ENCODE measurements around the gene NEK11.

The NEK11 gene

DNA sequence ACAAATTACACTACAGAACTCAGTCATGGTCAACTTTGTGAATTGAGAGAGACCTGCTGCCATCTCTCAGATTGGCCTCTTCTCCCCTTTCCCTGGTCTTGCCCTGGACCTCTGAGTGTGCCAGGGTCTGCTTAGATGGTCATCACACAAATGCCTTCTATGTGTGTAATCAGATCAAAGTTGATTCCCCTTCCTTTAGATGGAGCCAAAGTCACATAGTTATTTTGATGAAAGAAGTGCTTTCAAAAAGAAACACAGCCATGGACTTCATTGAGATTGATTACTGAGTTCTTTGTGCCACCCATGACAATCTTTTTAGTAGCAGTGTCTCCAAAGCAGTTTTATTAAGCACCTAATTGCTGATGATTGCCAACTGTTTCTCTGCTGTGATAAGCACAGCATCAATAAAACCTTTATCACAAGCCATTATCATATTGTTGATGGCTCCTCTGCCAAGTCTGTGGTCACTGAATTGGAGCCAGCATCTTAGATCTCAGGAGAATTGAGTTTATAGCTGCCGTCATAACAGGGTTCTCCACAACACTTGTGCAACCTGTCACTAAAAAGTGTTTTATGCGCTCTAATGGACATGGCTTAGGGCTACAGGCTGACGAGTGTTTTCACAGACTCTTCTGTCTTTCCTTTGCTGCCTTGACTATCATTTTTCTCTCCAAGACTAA lies 205.2 kb downstream of the NEK11 start:
- no peak for DNase-seq

DNA sequence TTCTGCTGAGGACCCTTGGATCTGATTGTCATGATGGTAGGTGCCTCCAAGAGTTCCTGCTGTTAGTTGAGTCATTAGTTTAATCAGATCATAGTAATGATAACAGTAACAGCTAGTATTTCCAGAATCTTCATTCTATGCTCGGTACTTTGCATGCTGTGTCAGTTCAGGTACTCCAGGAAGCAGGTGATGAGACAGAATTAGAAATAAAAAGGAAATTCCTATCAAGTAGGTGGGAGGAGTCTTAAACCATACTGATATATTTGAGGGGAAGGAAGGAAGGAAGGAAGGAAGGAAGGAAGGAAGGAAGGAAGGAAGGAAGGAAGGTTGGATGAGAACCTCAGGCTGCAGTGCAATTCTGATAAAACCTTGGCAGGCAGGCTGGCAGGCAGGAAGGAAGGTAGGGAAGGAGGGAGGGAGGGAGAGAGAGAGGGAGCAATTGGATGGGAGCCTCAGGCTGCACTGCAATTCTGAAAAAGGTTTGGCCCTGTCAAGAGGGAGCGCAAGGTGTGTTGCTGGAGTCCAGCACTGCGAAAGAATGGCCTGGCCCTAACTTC lies 206.1 kb downstream of the NEK11 start:
- no peak for DNase-seq

DNA sequence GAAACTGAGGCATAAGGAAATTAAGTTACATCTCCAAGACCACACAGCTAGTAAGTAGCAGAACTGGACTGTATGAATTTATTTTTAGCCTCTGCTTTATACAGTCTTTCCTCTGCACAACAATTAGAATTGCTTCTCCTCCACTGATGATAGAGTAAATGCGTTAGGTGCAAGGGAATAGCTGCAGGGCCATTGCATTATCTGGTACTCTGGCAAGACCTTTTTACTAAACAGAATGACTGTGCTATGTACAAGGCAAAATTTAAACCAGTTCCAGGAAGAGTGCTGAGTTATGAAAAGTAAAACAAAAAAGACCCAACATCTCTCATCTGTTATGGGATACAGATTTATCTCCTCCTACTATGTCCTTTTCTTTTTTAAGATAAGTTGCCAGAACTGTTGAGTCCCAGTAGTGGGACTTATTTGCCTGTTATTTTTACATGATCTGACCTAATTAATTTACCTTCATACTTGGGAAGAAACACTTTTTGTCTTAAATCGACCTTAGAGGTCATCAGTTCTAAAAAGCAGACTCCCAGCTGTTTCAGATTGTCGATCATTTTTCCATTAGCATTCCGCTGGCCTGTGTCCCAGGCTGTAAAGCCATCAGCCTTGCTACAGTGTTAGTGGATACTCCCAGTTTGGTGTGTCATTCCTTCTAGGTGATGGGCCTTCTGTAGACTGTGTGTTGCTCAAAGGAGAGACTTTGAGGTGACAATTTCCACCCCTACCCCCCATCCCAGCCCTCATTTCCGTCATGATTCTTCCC lies 207.4 kb downstream of the NEK11 start:
- DNase-seq = no peak

DNA sequence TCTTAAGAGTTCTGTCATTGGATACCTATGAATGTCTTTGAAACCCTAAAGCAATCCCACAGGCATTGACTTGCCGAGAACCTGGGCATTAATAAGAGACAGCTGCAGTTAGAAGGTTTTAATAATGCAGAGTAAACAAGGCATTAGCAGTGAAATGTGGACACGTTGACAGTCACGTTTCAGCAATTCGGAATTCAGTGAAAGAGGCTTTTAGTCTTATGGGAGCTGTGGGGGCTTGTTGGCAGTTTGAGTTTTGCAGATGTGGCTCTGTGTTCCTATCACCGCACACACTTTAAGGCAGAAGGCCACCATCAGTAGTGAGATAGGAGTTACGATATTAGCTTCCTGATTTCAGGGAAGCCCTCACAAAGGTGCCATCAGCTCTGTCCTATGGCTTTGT lies 209.7 kb downstream of the NEK11 start:
- DNase-seq = no peak

DNA sequence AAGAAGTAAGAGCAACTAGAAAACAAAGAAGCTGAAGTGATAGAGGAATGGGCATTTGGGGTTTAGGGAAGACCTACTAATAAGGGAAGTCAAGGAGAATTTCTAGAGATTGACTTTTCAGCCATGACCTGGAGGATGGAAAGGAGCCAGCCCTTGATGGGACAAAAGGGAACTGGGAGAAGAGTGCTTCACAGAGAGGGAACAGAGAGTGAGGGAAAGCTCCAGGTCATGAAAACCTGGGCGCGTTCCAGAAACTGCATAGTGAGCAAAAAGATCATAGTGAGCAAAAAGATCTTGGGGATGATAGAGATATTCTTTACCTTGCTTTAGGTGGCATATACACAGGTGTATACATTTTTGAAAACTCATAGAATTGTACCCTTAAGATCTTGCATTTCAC lies 211.8 kb downstream of the NEK11 start:
- DNase-seq = no peak

DNA sequence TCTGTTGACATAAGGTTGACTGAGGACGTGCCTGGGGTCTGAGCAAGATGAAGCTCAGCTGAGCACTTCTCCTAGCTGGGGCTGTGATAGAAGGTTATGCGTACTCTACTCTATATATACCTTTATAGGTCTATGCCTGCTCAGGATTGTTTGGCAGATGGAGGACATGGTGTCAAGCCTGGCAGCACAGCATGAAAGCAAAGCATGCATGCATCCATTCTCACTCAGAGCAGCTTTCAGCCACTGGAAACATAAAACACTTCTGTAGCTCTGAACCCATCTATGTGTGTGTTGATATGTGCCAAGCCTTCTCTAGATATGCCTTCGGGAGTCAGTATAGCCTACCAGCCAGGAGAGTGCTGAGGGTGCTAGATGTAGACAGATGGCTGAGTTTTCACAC lies 212.6 kb downstream of the NEK11 start:
- no peak for DNase-seq

DNA sequence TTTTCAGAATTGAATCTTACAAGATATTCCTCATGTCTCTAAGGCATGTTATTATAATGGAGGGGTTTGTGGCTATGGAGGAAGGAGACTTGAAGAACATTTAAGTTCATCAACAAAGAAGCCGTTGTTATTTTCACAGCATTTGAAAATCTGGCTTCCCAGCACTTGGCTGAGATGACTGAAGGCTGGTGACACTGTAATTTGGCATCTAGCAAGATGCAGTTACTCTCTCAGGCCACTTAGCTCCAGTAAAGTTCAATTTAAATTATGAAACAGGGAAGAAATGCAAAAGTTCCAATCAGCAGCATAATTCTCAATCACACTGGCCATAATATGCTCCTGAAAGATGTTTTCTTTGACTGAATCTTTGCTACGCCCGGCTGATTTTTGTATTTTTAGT lies 215.5 kb downstream of the NEK11 start:
- no peak for DNase-seq

DNA sequence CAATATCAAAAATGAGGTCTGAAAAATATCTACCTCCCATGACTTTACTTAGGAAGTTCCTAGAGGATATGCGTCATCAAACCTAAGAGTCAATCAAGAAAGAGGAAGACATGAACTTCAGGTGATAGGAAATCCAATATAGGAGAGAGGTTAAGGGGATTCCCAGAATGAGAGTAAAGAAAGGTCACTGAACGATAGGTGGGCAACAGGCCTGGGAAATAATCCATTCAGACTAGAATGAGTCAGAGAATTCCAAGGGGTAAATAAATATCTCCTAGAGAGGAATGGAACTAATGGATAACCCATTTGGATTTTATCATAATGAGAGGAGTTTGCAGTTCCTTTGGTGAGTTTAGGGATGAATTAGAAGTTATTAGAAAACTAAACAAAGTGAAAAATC lies 223.8 kb downstream of the NEK11 start:
- DNase-seq = no peak

DNA sequence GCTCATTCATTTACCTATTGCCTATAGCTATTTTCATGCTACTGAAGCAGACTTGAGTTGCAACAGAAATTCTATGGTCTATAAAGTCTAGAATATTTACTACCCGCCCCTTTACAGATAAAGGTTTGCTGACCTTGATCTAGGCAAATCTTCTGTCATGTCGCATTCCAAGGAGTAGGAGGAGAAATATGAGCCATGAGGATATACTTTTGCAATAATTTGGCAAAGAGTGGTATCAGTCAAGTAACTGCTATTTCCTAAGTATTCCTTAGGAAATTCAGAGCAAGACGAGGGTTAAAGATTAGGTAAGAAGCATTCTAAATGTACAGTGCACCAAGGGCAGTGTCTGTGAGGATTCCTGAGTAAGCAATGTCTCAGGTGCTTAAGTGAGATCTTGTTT lies 233.8 kb downstream of the NEK11 start:
- DNase-seq = no peak

DNA sequence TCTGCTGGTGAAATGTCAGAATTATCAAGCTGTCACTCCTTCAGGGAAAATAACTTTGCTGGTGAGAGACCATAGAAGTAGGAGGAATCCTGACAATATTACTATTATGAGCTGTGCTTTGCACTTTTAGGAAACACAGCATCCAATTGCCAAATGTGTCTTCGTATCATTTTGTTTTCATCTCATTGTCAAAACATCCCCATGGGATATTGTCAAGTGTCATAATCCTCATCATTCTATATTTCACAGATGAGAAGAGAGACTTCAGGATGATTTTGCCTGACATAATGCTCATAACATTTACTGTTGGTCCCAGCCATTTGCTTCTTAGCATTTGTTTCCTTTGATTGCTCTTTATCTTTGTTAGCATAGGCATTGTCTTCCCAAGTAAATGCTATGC lies 234.4 kb downstream of the NEK11 start:
- no peak for DNase-seq

DNA sequence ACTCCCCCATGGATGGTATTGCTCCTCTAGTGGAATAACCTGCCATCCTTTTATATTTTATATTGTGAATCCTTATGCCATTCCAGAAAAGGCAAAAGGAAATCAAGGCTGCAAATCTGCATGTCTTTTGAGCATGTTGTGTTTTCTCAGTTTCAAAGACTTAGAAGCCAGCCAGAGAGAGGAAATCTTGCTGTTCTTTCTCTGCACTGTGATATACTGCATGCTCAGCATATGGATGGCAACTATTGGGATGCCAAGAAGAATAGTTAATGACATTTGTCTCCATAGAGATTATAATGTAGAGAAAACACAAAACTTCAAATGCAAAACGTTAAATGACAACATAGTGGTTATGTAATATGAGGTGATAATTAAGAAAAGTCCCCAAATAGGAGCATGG lies 248.9 kb downstream of the NEK11 start:
- no peak for DNase-seq

DNA sequence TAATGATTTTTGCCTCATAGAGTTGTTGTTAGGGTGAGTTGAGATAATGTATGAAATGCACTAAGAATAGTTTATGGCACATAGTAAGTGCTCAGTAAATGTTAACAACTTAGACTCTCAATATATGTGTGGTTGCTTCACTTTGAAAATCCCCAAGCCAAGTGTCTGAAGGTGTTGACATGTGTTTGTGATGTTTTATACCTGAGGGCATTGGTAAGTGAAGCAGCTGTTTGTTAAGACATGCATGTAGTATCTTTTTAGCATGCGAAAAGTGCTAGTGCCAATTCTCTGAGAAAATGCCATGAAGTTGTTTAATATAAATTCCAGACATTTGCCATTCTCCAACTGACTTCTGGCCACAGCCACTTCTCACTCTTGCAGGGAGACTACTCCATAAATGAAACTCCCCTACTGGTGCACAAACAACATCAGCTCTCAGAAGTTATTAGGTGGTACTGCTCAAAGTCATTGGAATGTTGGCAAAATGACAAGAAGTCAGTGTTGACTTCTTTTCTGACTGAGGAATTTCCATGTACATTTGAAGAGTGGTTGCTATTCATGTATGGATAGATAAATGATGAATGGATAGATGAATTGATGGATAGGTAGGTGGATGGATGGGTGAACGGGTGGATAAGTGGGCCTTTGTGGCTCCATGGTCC lies 251.3 kb downstream of the NEK11 start:
- DNase-seq = no peak

DNA sequence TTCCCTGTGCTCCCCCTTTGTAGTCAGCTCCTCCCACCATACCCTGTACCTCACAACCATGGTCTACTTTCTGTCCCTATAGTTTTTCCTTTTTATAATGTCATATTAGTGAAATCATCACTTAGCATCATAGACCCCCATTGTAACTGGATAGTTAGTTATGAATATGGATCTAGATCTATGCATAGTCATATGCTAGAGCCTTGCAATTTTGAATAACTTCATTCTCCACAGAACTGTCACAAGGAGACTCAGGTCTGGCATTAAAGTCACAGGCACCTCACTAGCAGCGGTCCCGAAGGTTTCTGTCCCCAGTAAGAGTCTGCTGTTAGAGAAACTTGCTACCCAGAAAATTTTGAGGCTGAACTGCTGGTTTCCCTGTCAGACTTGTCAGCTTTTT lies 252.9 kb downstream of the NEK11 start:
- DNase-seq = no peak

DNA sequence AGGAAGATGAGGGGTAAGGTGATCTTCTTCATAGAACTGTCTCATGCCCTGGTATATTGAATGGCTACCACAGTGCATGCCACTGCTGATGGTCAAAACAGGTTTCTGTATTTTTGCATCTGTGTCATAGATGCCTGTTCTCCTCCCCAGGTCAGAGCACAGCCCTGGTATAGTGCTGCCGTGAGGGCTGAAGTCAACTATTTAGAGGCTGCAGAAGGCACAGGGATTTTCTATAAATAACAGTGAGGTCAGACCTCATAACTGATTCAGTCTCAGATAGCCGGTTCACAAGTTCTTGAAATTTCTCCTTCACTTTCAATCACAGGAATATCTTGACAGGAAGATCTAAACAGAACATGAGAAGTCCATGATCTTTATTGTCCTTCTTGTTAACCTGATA lies 255.7 kb downstream of the NEK11 start:
- no peak for DNase-seq

DNA sequence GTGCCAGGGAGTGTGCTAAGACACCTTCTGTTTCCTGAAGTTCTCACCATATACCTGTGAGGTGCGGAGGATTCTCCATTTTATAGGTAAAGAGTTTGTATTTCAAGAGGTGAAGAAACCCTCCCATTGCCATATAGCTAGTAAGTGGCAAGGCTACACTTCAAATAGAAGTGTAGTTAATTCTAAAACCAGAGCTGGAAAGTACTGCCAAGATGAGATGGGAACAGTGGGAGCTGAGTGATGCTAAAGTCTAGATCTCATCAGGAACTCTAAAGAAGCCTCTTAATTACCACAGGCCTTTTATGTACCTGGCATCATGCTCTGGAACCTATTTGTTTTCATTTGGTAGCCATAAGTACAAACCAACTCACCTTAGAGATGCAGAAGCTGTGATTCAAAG lies 256.3 kb downstream of the NEK11 start:
- no peak for DNase-seq

DNA sequence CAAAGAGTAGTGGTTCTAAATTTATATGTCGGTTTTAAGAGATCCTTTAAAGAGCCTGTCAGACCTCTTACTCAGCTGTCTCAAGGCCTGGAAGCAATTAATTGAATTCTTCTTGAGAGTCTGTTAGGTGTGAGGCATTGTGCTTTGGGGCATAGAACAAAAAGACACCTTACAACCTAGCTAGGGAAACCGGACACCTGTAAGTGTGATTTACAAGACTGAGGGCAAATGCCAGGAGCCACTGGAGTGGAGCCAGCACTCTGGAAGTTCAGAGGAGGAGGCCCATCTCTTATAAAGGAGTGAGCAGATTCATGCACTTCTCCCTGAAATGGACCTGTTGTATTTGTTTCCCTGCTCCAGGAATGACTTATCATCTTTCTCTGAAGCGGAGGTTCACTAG lies 257.2 kb downstream of the NEK11 start:
- DNase-seq = no peak

DNA sequence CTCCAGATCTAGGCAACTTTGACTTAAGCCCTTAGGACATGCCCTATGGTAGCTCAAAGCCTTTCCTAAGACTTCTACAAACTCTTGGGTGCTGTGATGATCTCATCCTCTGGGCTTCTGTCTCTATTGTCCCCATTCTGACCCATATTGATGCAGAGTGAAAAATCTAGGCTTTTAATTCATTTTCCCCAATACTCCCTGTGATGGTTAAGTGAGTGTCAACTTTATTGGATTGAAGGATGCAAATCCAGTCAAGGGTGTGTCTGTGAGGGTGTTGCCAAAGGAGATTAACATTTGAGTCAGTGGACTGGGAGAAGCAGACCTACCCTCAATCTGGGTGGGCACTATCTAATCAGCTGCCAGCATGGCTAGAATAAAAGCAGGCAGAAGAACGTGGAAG lies 257.6 kb downstream of the NEK11 start:
- no peak for DNase-seq

DNA sequence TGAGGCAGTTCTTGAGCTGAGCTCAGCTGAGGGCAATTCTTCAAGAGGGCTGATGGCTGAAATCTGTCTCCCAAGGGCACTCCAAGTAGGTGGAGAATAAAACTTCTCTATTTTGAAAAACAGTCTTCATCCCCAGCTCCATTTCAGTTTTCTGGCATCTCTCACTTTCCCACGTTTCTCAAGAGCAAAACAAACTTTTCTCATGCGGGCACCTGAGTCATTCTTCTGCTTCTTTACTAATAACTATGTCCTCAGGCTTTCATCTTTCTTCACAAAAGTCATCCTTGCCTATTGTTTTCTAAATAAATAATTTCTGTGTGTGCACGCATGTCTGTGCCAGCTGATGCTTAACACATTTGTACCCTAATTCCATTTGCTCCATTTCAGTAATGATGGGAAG lies 258.8 kb downstream of the NEK11 start:
- no peak for DNase-seq

DNA sequence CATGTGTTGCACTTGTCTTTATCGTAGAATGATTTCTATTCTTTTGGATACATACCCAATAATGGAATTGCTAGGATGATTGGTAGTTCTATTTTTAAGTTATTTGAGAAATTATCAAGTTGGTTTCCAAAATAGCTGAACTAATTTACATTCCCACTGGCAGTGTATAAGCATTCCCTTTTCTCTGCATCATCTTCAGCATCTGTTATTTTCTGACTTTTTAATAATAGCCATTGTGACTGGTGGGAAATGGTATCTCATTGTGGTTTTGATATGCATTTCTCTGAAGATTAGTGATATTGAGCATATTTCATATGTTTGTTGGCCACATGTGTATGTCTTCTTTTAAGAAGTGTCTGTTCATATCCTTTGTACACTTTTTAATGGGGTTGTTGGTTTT lies 273.2 kb downstream of the NEK11 start:
- no peak for DNase-seq

DNA sequence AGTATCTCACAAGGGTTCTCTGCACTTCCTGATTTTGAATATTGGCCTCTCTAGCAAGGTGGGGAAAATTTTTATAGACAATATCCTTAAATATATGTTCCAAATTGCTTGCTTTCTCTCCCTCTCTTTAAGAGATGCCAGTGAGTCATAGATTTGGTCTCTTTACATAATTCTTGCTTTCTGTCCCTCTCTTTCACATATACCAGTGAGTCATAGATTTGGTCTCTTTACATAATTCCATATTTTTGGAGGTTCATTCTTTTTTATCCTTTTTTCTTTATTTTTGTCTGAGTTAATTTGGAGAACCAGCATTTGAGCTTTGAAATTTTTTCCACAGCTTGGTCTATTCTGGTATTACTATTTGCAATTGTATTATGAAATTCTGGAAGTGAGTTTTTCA lies 277.2 kb downstream of the NEK11 start:
- no peak for DNase-seq

DNA sequence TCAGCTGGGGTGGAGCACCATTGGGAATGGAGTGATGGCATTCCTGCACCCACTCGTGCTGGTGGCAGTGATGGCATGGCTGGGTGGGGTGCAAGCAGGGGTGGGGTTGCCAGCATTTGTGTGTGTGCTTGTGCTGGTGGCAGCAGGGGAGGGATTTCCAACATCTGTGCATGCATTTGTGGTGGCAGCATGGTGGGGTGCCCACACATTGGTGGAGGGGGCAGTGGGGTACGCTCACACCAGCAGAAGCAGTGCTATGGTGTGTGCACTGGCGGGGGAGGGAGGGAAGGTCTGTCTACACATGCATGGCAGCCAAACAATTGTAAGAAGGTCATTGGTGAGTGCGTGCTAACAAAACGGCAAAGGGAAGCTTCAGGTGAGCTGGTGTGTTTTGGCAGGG lies 278.2 kb downstream of the NEK11 start:
- no peak for DNase-seq

DNA sequence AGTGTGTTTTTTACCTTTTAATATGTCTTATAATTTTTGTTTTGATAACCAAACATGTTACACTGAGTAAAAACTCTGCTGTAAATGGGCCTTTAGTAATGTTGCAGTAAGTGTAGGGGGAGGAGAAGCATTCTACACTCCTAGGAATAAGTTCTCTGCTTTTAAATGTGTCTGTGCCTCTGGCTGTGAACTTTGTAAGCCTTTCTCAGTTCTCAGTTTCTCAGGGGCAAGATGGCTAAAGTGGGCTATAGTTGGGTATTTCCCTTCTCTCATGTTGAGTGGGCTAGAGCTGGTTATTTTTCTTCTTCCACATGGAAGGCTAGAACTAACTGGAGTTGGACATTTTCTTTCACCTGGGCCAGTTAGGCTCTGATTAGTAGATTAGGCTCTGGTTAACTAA lies 279.6 kb downstream of the NEK11 start:
- DNase-seq = no peak

DNA sequence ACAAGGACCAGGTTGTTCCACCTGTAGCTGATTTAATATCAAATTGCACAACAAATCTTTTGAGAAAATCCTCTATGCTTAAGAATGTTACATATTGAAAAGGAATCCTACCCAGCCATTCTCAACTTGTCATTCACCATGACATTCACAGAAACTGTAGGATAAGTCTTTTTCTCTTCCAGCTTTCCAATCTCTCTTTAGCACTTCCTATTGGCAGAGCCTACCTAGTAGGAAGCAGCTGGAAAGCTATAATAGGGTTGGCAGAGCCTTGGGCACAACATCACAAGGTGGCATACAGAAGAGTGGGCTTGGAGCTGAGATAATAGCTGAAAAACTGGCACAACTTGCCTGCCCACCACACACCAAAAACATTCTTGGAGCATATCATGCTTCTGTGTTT lies 287.6 kb downstream of the NEK11 start:
- DNase-seq = no peak

DNA sequence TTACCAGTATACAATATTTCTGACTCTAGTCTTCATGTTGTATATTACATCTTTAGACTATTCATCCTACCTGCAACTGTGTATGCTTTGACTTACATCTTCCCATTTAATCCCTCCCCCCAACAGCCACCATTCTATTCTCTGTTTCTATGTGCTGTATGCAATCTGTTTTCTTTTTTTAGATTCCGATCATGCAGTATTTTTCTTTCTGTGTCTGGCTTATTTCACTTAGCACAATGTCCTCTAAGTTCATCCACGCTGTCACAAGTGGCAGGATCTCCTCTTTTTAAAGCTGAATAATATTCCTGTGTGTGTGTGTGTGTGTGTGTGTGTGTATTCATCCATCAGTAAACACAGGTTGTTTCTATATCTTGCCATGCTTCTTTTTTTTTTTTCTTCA lies 288.5 kb downstream of the NEK11 start:
- DNase-seq = no peak
